ENCODE measurements around the gene DCTN3. TPM values are rescaled to one million over a fixed set of nuclear protein-coding genes. Genes with fewer than 3 reads are reported as not detected.

Gene DCTN3
- total RNA-seq, 2 donors from 2014 or later: 79.8 to 141 TPM

- peak within 1 kb of the TSS; percentile 92 to 98 for H3K27ac Mint-ChIP-seq
- peak within 1 kb of the TSS; percentile 94 for H3K4me3 Mint-ChIP-seq
- H3K4me1 Mint-ChIP-seq (ENCODE audit: low read depth in 2 of 2): peaks cover 22 to 35% of the 10 kb centered on the region in 2 donors
- ATAC-seq (peak; percentile 96 to 98), DNase-seq (ENCODE audit: low spot score) (peak; percentile 96)
- no peaks in the 10 kb centered on the region for H3K27me3 Mint-ChIP-seq
- H3K9me3 Mint-ChIP-seq: no peaks in the 10 kb centered on the region
- H3K36me3 Mint-ChIP-seq: no peaks in the 10 kb centered on the region
Measured at GRCh38 chr9:34637356-34638137, 17.3 kb upstream of the DCTN3 start, which contains the start of gene SIGMAR1. Gene SIGMAR1, minus strand, starts transcription at chr9:34637787. Its CDS starts 90 bp downstream, at chr9:34637697.

DNA sequence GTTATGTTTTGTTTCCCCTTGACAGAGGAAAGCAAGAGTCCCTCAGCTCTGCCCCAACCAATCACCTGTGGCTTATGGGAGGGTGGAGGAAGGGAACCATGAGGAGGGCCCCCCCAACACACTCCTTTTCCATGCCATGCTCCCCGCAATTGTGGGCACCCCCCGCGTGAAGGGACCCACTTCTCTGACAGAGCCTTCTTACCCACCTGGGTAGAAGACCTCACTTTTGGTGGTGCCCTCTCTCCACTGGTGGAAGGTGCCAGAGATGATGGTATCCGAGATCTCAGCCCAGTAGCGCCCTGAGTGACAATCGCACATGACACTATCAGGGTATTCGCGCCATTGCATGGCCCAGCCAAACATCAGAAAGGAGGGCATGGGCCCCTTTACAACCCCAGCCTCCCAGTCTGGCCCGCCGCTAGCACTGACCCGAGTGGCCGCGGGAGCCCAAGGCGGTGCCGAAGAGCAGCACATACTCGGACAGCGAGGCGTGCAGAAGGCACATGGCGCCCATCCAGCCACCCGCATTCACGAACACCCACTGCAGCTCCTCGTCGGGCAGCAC lies 16.6 kb upstream of the DCTN3 start:
- no peaks in the 10 kb centered on the region for H3K27me3 Mint-ChIP-seq
- H3K36me3 Mint-ChIP-seq: no peaks in the 10 kb centered on the region
- H3K4me1 Mint-ChIP-seq (ENCODE audit: low read depth in 2 of 2): peaks cover 22 to 35% of the 10 kb centered on the region in 2 donors
- no peaks in the 10 kb centered on the region for H3K9me3 Mint-ChIP-seq
- H3K27ac Mint-ChIP-seq: peak overlapping the region; percentile 92 to 98
- ATAC-seq: no peak
- no peak for DNase-seq (ENCODE audit: low spot score)
- H3K4me3 Mint-ChIP-seq: peak overlapping the region; percentile 90

DNA sequence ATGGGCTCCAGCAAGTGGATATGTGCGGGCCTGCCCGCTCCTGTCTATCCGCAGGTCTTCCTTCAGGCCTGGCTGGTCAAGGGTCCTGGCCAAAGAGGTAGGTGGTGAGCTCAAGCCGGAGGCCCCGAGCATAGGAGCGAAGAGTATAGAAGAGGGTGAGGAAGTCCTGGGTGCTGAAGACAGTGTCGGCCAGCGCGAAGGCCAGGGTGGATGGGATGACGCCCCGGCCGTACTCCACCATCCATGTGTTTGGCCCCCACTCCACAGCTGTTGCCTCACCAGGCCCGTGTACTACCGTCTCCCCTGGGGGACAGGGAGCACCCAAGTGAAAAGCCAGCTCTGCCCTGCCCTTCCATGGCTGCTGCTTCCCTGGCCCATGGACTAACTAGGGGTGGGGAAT lies 15.3 kb upstream of the DCTN3 start:
- Mint-ChIP-seq H3K27ac (no peak overlapping the region), H3K4me3 (peak overlapping the region; percentile 71), H3K36me3 (no peaks in the 10 kb centered on the region), H3K4me1 (ENCODE audit: low read depth in 2 of 2) (peaks cover 18 to 30% of the 10 kb centered on the region in 2 donors), H3K9me3 (no peaks in the 10 kb centered on the region), H3K27me3 (peaks cover 3 to 4% of the 10 kb centered on the region in 2 donors)
- DNase-seq (ENCODE audit: low spot score) (no peak), ATAC-seq (no peak)

GRCh38 chr9:34634551-34635248 lies 14.4 kb upstream of the DCTN3 start:
- Mint-ChIP-seq H3K27ac (no peak overlapping the region), H3K9me3 (no peaks in the 10 kb centered on the region), H3K36me3 (no peaks in the 10 kb centered on the region), H3K4me1 (ENCODE audit: low read depth in 2 of 2) (peaks cover 23 to 30% of the 10 kb centered on the region in 2 donors), H3K27me3 (peaks cover 10 to 12% of the 10 kb centered on the region in 2 donors), H3K4me3 (no peak overlapping the region)
- no peak for DNase-seq (ENCODE audit: low spot score)
- no peak for ATAC-seq

DNA sequence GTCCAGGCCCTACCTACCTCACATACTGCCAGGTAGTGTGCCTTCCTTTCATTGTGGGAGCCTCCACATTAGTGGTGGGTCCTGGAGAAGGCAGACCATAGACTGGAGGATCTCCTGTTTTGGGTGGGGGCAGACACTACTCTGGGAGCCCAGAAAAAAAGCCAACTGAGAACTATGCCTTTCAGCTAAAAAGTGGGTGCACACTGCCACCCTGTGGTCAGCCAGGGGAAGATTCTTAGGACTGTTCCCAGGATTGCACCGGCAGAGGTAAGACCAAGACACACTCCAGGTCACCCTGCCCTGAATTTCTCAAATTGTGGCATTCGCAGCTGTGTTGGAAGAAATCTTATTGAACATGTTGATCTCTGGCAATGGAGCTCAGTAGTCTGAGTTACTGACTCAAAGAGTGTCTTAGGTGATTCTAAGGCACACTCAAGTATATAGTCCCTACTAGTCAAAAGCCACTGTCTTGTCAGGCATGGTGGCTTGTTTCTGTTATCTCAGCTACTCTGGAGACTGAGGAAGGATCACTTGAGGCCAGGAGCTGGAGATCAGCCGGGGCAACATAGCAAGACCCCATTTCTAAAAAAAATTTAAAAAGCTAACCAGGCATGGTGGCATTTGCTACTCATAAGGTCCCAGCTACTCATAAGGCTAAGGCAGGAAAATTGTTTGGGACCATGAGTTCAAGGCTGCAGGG lies 13.7 kb upstream of the DCTN3 start:
- Mint-ChIP-seq H3K36me3 (no peaks in the 10 kb centered on the region), H3K4me1 (ENCODE audit: low read depth in 2 of 2) (peaks cover 29 to 35% of the 10 kb centered on the region in 2 donors), H3K9me3 (no peaks in the 10 kb centered on the region), H3K27me3 (peaks cover 17 to 19% of the 10 kb centered on the region in 2 donors), H3K27ac (no peak overlapping the region), H3K4me3 (no peak overlapping the region)
- DNase-seq (ENCODE audit: low spot score) (peak; percentile 78), ATAC-seq (peak in 1 of 2 donors; percentile 21)

DNA sequence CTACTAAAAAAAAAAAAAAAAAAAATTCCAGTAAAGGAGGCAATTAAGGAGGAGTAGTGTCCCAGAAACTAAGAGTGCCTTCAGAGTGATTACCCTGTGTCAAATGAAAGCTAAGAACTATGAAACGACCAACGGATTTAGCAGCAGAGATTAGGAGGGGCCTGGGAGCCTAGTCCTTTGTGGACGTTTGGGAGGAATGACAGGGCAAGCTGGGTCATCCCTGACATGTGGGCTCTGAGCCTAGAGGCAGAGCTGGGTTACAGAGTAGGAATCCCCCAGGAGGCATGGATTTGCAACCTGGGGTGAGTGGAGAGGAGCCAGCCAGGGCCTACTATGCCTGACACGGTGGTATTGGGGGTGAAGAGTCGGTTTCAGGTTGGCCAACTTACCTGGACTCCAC lies 12.9 kb upstream of the DCTN3 start:
- no peak overlapping the region for H3K4me3 Mint-ChIP-seq
- H3K4me1 Mint-ChIP-seq (ENCODE audit: low read depth in 2 of 2): peaks cover 28 to 34% of the 10 kb centered on the region in 2 donors
- peaks cover 6% of the 10 kb centered on the region for H3K36me3 Mint-ChIP-seq
- peaks cover 22 to 28% of the 10 kb centered on the region in 2 donors for H3K27me3 Mint-ChIP-seq
- no peak overlapping the region for H3K27ac Mint-ChIP-seq
- ATAC-seq: no peak
- H3K9me3 Mint-ChIP-seq: no peaks in the 10 kb centered on the region
- no peak for DNase-seq (ENCODE audit: low spot score)

- no peak for ATAC-seq
- Mint-ChIP-seq H3K27ac (no peak overlapping the region), H3K27me3 (peaks cover 35 to 46% of the 10 kb centered on the region in 2 donors), H3K9me3 (no peaks in the 10 kb centered on the region), H3K36me3 (peaks cover 7% of the 10 kb centered on the region), H3K4me3 (peak overlapping the region; percentile 81), H3K4me1 (ENCODE audit: low read depth in 2 of 2) (peaks cover 18 to 21% of the 10 kb centered on the region in 2 donors)
- no peak for DNase-seq (ENCODE audit: low spot score)
Measured at GRCh38 chr9:34630402-34631154, 10.3 kb upstream of the DCTN3 start.

DNA sequence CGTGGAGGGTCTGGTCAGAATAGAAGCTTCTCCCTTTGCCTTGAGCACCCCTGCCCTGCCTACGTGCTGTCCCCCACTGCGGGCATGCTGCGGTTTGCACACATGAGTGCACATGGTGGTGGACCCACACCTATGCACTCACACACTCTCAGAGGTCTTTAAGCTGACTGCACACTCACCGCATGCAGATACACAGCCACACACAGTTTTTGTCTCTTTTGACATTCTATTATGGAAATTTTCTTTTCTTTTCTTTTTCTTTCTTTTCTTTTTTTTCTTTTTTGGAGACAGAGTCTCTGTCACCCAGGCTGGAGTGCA lies 9.2 kb upstream of the DCTN3 start:
- H3K4me3 Mint-ChIP-seq: peak overlapping the region; percentile 81
- no peaks in the 10 kb centered on the region for H3K9me3 Mint-ChIP-seq
- no peak overlapping the region for H3K27ac Mint-ChIP-seq
- ATAC-seq: peak in 1 of 2 donors; percentile 10
- peaks cover 7% of the 10 kb centered on the region for H3K36me3 Mint-ChIP-seq
- H3K4me1 Mint-ChIP-seq (ENCODE audit: low read depth in 2 of 2): peaks cover 18 to 21% of the 10 kb centered on the region in 2 donors
- DNase-seq (ENCODE audit: low spot score): no peak
- H3K27me3 Mint-ChIP-seq: peaks cover 38 to 46% of the 10 kb centered on the region in 2 donors

DNA sequence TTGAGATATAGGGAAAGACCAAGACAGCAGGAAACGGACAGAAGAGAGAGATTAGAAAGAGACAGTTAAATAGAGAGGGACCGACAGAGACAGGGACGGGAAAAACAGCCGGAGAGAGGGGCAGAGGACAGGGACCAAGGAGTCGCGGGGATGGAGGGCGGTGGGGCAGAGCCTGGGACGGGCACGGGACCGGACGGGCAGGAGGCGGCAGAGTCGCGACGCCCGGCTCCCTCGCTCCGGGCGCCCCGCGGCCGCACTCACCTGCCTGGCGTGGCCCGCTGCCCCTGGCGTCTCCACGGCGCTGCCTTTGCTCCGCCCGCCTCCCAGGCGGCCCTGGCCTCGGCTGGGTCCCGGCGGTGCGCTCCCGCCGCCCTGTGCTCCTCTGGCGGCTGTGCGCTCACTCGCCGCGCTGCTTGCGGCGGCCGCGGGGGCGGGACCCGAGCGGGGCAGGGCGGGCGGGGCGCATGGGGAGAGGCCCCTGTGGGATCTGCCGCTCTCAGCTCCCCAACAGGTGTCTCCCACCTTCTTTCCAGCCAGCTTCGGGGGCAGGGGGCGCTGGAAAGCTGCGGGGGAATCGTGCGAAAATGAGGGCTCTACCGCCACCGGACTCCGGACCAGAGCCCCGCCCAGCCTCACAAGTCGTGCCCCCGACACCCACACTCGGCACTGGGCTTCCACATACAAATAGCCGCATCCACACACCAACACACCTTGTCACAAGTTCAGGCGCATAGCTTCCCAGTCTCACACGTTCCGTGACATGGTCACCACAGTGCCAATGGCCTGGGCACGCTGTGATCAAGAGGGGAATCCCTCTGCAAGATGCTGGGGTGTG lies 8.6 kb upstream of the DCTN3 start, which contains the start of gene ARID3C:
ARID3C (minus strand) TSS at position 411 of the 835 bp plus-strand sequence. CDS start 1,052 bp downstream, outside the sequence.
- Mint-ChIP-seq H3K4me3 (peak within 1 kb of the TSS; percentile 95), H3K27me3 (peaks cover 39 to 46% of the 10 kb centered on the region in 2 donors), H3K9me3 (no peaks in the 10 kb centered on the region), H3K36me3 (peaks cover 7% of the 10 kb centered on the region), H3K4me1 (ENCODE audit: low read depth in 2 of 2) (peaks cover 15 to 21% of the 10 kb centered on the region in 2 donors), H3K27ac (no peak within 1 kb of the TSS)
- no peak for DNase-seq (ENCODE audit: low spot score)
- ATAC-seq: peak; percentile 69 to 82

DNA sequence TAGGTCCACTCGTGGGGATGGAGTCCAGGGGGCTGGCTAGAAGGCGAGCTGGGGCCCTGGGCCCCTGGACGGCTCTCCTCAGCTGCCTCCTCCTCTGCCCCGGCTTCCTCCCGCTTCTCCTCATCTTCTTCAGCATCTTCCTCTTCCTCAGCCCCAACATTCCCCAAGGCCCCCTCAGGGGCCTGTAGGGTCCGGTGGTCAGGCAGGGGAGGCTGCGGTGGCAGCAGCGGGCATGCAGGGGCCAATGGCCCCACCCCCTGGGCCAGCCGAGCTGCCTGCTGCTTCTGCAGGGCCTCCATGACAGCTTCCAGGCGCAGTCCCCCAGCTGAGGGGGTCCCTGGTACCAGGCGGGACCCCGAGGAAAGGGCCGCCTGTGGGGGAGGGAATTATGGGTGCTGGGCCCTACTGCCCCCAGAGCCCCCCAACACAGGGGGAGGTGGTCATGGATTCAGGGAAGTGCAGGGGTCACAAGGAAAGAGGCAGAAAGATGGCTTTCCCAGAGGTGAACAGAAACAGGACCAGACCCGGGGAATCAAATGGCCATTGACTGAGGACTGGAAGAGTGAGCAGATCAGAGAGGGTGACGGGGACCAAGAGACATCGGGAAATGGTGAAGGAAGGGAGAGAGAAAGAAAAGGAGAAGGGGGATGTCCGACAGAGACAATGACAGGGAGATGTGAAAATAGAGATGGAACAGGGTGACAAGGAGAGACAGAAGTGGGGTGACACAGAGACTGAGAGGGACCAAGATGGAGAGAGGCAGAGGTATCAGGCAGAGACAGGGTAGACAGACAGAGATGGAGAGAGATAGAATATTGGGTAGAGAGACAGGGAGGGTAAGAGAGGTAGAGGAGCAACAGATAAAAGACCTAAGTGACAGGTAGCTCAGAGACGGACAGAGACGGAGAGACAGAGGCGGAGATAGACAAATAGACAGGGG lies 7.7 kb upstream of the DCTN3 start:
- peaks cover 44 to 52% of the 10 kb centered on the region in 2 donors for H3K27me3 Mint-ChIP-seq
- H3K4me3 Mint-ChIP-seq: peak overlapping the region; percentile 95
- ATAC-seq (no peak), DNase-seq (ENCODE audit: low spot score) (no peak)
- H3K9me3 Mint-ChIP-seq: no peaks in the 10 kb centered on the region
- H3K27ac Mint-ChIP-seq: no peak overlapping the region
- peaks cover 15 to 21% of the 10 kb centered on the region in 2 donors for H3K4me1 Mint-ChIP-seq (ENCODE audit: low read depth in 2 of 2)
- H3K36me3 Mint-ChIP-seq: peaks cover 7% of the 10 kb centered on the region

DNA sequence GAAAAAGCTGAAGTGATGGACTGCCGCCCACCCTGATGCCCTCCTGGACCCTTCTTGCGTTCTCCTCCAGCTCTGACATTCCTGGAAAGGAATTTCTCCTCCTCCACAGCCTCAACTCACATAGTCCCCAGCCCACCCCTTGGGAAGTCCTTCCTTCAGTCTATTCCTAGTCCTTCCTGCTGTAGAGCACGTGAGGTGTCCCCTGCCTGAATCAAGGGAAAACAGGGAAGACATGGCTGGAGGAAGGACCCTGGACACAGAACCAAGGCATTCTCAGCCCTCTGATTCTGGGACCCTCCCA lies 4.8 kb upstream of the DCTN3 start:
- Mint-ChIP-seq H3K9me3 (no peaks in the 10 kb centered on the region), H3K27ac (no peak overlapping the region), H3K4me1 (ENCODE audit: low read depth in 2 of 2) (peaks cover 26 to 28% of the 10 kb centered on the region in 2 donors), H3K27me3 (peaks cover 46 to 55% of the 10 kb centered on the region in 2 donors), H3K36me3 (peaks cover 7% of the 10 kb centered on the region), H3K4me3 (no peak overlapping the region)
- ATAC-seq (no peak), DNase-seq (ENCODE audit: low spot score) (no peak)

Measured in natural killer cell treated with Interleukin-12 subunit alpha and Interleukin-12 subunit beta and Interleukin-15 and Interleukin-18, amount 100 ng/mL, for 72 hours (primary cell).